GM12865 (cell line): Measurements from ENCODE around the gene LEAP2.

Source experiments
- DNase-seq: peaks from one replicate; pipeline ENCODE4 v3.0.0; 2010; ENCODE audit warnings: low read depth
- H3K4me3 ChIP-seq: 2 replicates; pipeline ENCODE4 v1.5.1; 2011; ENCODE audit warnings: mild to moderate bottlenecking, low read depth, low read length, control low read depth
- CTCF ChIP-seq: IDR thresholded peaks from 2 replicates; pipeline ENCODE4 v1.5.1; 2011; ENCODE audit warnings: low read length, control low read depth, low read depth, inconsistent platforms; ENCODE audit not compliant: insufficient read depth; ENCODE audit errors: missing control alignments

LEAP2 gene, protein sequence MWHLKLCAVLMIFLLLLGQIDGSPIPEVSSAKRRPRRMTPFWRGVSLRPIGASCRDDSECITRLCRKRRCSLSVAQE

GRCh38 chr5:132873119-132873929 is at the start of gene LEAP2:
LEAP2 (plus strand) TSS chr5:132873668; CDS start chr5:132873695, 27 bp downstream.
- no peak within 1 kb of the TSS for H3K4me3 ChIP-seq
- DNase-seq, result no peak
- no peak for TF ChIP-seq CTCF

- DNase-seq, result no peak
- H3K4me3 ChIP-seq, result no peak overlapping the region
- TF ChIP-seq CTCF, result no peak
Measured at GRCh38 chr5:132824426-132824825, 49.0 kb upstream of the LEAP2 start.

DNA sequence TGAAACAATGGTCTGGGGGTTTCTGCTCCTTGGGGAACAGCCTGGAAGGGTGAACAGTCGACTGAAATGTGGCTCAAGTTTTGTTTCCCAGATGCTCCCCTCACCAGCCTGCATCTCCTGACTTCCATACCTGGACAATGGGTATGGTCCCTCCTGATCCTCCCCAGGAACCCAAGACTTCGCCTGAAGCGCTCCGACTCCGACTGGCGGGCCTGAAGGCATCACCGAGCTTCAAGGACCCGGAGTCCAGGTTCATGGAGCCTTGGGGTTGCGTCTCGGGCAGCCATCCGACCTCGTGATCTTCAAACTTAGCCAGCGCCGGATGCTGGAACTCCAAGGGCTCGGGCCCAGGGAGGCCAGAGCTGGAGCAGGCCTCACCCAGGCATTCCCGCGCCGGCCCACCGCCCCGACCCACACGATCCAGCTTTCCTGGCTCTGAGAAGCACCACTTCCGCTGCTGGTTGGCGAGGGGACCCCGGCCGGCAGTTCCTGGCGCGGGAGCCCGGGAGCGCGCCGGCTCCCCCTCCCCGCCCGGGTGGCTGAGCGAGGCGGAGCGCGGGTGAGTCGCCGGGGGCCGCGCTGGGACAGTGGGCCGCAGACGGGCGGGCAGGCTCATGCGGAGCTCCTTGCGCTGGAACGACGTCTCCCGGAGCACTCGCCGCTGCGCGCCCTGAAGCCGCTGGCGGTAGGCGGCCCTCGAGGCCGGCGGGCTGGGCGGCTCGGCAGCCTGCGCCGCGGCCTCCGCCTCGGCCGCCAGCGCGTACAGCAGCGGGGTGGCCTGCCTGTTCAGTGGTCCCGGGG is 48.2 kb upstream of the LEAP2 start:
- H3K4me3 ChIP-seq, result no peak overlapping the region
- no peak for DNase-seq
- TF ChIP-seq CTCF, result no peak

GRCh38 chr5:132825834-132826391 is 47.6 kb upstream of the LEAP2 start:
- H3K4me3 ChIP-seq, result no peak overlapping the region
- TF ChIP-seq CTCF, result no peak
- no peak for DNase-seq

DNA sequence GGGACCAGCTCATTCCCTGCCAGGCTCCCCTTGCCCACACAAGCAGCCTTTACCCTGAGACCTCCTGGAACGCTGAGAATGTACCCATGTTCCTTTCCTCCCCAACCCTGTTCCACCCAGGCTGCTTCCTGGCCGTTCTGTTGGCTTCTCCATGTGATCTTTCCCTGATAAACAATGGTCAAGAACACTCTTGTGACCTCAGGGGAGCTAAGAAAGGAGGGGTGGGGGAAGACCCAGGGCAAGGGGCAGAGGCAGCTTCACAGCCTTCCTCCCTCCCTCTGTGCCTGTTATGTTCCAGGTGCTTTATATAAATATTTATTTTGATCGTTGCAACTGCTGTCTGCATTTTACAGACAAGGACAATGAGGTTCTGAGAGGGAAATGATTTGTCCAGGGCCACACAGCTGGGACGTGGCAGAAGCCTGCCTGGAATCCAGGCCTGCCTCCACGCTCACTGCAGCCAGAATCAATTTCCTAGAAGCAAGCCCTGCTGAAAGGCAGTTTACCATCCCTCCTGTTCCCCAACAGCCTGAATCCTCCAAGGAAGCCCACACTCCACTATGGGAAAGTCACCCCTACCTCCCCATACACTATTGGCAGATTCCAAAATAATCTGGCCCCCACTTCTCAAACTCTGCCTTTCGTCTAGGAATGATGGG is 46.9 kb upstream of the LEAP2 start:
- no peak overlapping the region for H3K4me3 ChIP-seq
- no peak for DNase-seq
- no peak for TF ChIP-seq CTCF

DNA sequence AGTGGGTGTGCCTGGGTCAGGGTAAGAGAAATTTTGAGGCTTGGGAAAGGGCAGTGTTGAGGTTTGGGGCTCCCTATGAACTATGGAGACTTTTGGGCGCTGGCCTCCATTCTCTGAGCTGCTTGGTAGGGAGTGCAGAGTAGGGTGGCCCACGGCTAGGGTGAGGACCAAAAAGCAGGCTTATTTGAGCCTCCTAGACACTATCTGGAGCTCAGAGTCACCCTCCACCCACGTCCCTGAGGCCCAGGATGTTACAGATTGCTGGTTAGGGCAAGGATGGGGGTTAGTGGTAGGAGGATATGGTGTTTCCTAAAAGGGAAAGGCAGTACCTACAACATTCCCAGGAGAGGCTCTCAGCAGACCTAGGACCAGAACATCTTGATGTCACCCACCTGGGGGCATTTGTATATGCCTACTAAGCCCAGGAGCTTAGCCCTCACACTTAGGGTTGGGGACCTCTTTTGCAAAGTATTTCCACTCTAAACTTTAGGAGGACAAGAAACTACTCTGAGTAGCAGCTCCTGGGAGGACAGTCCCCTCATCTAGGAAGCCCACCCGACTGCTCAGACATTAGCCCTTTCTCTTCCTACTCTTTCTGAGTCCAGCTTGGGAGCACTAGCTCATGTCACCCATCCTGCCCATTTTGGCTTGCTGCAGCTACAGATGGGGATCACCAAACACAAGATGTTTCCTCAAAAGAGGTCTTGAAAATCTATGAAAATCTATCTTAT is 45.4 kb upstream of the LEAP2 start:
- no peak for TF ChIP-seq CTCF
- no peak overlapping the region for H3K4me3 ChIP-seq
- DNase-seq, result no peak
